ENCODE measurements around the gene RUNX2. TPM values are rescaled to one million over a fixed set of nuclear protein-coding genes. Genes with fewer than 3 reads are reported as not detected.

The RUNX2 gene
- total and polyA plus RNA-seq, 10 donors = 0.86 to 9.4 (median 6.6) TPM

DNA sequence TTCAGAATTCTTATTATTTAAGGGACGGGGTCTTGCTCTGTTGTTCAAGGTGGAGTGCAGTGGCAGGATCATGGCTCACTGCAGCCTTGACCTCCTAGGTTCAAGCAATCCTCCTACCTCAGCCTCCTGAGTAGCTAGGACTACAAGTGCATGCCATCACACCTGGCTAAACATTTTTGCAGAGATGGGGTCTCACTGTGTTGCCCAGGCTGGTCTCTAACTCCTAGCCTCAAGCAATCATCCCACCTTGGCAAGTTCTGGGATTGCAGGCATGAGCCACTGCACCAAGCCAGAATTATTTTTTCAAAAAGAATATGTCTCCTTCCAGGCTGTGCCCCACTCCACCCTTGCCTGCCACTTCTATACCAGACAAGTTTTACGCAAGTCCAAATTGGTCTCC lies 239.7 kb downstream of the RUNX2 start:
- no peak overlapping the region for H3K4me3 ChIP-seq
- no peak for DNase-seq
- no peaks in the 10 kb centered on the region for H3K9me3 ChIP-seq
- H3K4me1 ChIP-seq = no peaks in the 10 kb centered on the region
- TF ChIP-seq POLR2A (IDR thresholded peaks at IDR 0.05) = no peak
- TF ChIP-seq POLR2AphosphoS5 (IDR thresholded peaks at IDR 0.05) = no peak
- TF ChIP-seq, protein P1, sequence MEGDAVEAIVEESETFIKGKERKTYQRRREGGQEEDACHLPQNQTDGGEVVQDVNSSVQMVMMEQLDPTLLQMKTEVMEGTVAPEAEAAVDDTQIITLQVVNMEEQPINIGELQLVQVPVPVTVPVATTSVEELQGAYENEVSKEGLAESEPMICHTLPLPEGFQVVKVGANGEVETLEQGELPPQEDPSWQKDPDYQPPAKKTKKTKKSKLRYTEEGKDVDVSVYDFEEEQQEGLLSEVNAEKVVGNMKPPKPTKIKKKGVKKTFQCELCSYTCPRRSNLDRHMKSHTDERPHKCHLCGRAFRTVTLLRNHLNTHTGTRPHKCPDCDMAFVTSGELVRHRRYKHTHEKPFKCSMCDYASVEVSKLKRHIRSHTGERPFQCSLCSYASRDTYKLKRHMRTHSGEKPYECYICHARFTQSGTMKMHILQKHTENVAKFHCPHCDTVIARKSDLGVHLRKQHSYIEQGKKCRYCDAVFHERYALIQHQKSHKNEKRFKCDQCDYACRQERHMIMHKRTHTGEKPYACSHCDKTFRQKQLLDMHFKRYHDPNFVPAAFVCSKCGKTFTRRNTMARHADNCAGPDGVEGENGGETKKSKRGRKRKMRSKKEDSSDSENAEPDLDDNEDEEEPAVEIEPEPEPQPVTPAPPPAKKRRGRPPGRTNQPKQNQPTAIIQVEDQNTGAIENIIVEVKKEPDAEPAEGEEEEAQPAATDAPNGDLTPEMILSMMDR (IDR thresholded peaks at IDR 0.05 in 8 of 11, conservative IDR thresholded peaks at IDR 0.05 in 3 of 11) = no peak
- no peaks in the 10 kb centered on the region for H3K27me3 ChIP-seq (replicated peaks in 1 of 7)
- 93 to 95% (median 94%) methylated on average over 2 of the region's 2 CpGs for WGBS, 5 donors
- no peak overlapping the region for H3K27ac ChIP-seq
- no peaks in the 10 kb centered on the region for H3K36me3 ChIP-seq
- intact Hi-C loops (cut with DNase I; ENCODE audit: low total_unique reads) = no loop called here

DNA sequence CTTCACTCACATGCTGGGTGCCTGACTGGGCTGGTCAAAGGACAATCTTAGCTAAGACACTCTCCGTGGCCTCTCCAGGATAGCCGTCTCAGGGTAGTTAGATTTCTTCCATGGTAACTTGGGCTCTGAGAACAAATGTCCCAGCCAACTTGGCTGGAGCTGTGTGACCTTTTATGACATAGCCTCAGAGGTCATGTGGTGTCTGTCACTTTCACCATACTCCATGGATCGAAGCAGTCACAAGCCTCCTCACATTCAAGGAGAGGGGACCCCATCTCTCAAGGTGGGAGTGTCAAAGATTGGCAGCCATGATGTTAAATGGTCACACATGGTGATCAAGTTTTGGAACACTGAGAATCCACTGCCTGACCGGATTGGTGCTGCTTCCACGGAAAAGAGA lies 240.5 kb downstream of the RUNX2 start:
- H3K36me3 ChIP-seq = no peaks in the 10 kb centered on the region
- no peak overlapping the region for H3K4me3 ChIP-seq
- no peak for TF ChIP-seq POLR2AphosphoS5 (IDR thresholded peaks at IDR 0.05)
- TF ChIP-seq, protein P1 (IDR thresholded peaks at IDR 0.05 in 8 of 11, conservative IDR thresholded peaks at IDR 0.05 in 3 of 11) = no peak
- no peak for TF ChIP-seq POLR2A (IDR thresholded peaks at IDR 0.05)
- no peaks in the 10 kb centered on the region for H3K27me3 ChIP-seq (replicated peaks in 1 of 7)
- intact Hi-C loops (cut with DNase I; ENCODE audit: low total_unique reads) = no loop called here
- WGBS, 5 donors = 84 to 95% (median 91%) methylated on average over 3 to 5 of the region's 5 CpGs
- no peaks in the 10 kb centered on the region for H3K4me1 ChIP-seq
- no peak overlapping the region for H3K27ac ChIP-seq
- no peaks in the 10 kb centered on the region for H3K9me3 ChIP-seq
- DNase-seq = no peak

DNA sequence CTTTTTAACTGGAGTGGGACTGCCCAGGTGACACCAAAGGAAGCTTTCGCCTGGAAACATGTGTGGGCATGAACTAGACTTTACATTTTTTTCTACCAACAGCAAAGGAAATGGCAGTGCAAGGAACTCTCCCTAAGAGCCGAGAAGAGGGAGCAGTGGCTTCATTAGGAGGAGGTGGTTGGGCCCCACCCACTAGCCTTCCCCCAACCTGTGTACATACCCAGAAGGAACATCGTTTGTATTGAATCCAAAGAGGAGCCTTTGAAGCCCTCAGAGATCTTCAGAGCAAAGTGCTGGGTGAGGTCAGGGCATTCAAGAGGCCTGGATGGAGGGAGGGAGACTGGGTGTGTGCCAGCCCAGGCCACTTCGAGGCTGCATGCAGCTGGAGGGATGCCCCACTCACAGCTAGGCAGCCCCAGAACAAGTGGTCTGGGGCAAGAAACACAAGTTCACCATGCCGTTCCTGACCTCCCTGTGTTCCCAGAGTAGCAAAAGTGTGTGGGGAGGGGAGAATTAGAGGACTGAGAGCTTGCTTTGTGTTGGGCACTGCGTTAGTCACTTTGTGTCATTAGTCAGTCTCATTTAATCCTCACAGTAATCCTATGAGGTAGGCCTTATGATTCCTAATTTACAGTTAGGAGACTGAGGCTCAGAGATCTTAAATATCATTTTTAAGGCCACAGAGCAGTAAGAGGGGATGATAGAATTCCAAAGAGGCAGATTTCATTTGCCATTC lies 241.2 kb downstream of the RUNX2 start:
- H3K4me3 ChIP-seq = no peak overlapping the region
- no peaks in the 10 kb centered on the region for H3K4me1 ChIP-seq
- intact Hi-C loops (cut with DNase I; ENCODE audit: low total_unique reads) = no loop called here
- H3K36me3 ChIP-seq = no peaks in the 10 kb centered on the region
- no peaks in the 10 kb centered on the region for H3K27me3 ChIP-seq (replicated peaks in 1 of 7)
- 74 to 81% (median 77%) methylated on average over 6 of the region's 6 CpGs for WGBS, 5 donors
- DNase-seq = no peak
- H3K9me3 ChIP-seq = no peaks in the 10 kb centered on the region
- TF ChIP-seq POLR2AphosphoS5 (IDR thresholded peaks at IDR 0.05) = no peak
- TF ChIP-seq, protein P1 (IDR thresholded peaks at IDR 0.05 in 8 of 11, conservative IDR thresholded peaks at IDR 0.05 in 3 of 11) = no peak
- no peak for TF ChIP-seq POLR2A (IDR thresholded peaks at IDR 0.05)
- no peak overlapping the region for H3K27ac ChIP-seq

DNA sequence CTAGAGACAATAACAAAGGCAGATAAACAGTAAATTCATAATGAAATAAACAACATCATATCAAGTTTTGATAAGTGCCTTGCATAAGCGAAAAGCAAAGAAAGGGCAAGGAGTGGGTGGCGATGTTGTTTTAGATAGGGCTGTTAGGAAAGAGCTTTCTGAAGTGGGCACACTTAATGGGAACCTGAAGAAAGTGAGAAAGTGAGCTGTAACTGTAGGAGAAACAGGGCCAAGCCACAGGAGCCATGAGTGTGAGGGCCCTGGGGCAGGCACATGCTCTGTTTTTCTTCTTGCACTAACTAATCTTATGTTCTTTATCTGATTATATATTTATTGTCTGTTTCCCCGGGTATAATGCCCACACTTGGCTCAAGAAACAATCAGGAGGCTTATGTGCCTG lies 243.0 kb downstream of the RUNX2 start:
- H3K9me3 ChIP-seq = no peaks in the 10 kb centered on the region
- intact Hi-C loops (cut with DNase I; ENCODE audit: low total_unique reads) = no loop called here
- H3K4me1 ChIP-seq = no peaks in the 10 kb centered on the region
- no peaks in the 10 kb centered on the region for H3K27me3 ChIP-seq (replicated peaks in 1 of 7)
- 89 to 99% (median 95%) methylated on average over 3 of the region's 3 CpGs for WGBS, 5 donors
- H3K4me3 ChIP-seq = no peak overlapping the region
- no peak overlapping the region for H3K27ac ChIP-seq
- DNase-seq = no peak
- no peak for TF ChIP-seq POLR2AphosphoS5 (IDR thresholded peaks at IDR 0.05)
- TF ChIP-seq POLR2A (IDR thresholded peaks at IDR 0.05) = no peak
- TF ChIP-seq, protein P1 (IDR thresholded peaks at IDR 0.05 in 8 of 11, conservative IDR thresholded peaks at IDR 0.05 in 3 of 11) = no peak
- no peaks in the 10 kb centered on the region for H3K36me3 ChIP-seq

All from spleen (tissue), 11 donors.